ENCODE data around the gene ZYX.

The ZYX gene
- 88.7 to 117 reads per million in 2 donors for total RNA-seq

DNA sequence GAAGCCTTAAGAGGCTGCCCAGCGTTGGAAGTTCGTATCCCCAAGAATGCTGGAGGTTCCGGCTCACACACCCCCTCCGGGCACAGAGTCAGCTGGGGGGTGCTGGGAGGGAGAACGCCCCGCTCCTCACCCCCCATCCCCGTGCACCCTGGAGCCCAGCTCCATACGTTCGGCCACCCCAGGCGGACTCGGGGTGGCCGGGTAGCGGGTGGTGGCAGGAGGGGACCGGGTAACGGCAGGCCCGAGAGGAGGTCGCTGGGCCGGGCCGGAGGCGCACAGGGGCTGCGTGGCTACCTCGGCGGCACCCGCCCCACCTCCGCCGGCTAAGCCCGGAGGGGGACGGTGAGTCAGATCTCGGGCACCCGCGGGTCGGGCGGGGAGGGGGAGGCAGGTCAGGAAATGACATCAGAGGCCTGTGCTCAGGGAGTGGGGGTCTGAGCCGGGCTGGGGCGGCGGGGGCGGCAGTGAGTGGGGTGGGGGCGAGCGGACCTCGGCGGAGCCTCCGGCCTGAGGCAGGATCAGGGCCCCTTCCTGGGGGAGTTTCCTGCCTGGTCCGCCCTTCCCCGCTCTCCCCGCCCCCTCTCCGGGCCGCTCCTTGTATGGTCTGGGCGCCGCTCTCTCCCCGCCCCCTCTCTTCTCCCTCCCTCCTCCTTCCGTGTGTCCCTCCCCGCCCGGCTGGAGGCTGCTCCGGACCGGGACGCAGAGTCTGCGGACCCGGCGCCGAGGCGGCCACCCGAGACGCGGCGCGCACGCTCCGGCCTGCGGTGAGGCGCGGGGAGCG, at the start of gene ZYX:
ZYX (plus strand) TSS at position 700 of the 781 bp plus-strand sequence. CDS start 227 bp downstream, outside the sequence.
- DNase-seq, result peak; percentile 79

GRCh38 chr7:143334244-143334643, 46.9 kb upstream of the ZYX start:
- DNase-seq, result no peak

DNA sequence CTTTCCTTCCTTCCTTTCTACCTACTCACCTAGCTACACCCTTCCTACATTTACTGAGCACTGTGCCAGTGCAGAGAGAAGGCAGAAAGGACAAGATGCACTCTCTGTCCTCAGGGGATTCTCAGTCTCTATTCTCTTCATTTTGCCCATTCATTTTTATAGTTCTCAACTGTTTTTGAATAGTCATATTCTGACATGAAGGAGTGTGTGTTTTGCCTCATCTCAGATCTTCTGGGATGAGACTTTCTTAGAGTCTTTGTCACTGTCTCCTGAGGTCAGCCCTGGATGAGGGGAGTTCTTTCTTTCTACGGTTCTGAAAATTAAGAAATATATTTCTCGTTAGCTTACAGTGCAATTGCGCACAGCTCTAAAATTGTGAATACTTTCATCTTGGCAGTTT, 43.9 kb upstream of the ZYX start:
- DNase-seq, result no peak

GRCh38 chr7:143341842-143342241, 39.3 kb upstream of the ZYX start:
- DNase-seq, result no peak

DNA sequence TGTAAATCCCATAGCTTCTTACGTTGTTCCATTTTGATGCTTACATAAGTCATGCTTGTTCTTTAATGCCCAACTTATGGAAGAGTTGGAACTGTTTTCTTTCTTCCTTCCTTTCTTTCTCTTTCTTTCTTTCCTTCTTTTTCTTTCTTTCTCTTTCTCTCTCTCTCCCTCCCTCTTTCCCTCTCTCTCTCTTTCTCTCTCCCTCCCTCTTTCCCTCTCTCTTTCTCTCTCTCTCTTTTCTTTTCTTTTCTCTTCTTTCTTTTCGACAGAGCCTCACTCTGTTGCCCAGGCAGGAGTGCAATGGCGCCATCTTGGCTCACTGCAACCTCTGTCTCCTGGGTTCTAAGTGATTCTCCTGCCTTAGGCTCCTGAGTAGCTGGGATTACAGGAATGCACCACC, 37.5 kb upstream of the ZYX start:
- DNase-seq, result no peak

GRCh38 chr7:143345428-143345900, 35.7 kb upstream of the ZYX start:
- DNase-seq, result peak; percentile 41

DNA sequence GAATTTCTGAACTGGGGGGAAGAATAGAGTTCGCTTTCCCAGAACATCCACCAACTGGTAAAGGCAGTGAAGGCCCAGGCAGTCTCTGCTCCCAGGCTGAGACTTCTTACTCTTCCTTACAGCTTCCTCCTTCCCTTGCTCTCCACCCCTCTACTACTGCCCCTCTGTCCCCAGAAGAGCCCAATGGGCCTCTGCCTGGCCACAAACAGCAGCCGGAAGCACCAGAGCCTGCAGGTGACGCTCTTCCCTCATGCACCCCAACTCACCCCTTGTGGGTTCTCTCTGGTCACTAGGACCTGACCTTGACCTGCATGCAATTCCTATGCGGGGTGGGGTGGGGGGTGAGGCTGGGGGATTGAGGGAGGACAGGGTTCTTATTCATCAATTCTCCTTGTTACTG, 35.1 kb upstream of the ZYX start:
- DNase-seq, result no peak

GRCh38 chr7:143347950-143348349, 33.2 kb upstream of the ZYX start:
- no peak for DNase-seq

DNA sequence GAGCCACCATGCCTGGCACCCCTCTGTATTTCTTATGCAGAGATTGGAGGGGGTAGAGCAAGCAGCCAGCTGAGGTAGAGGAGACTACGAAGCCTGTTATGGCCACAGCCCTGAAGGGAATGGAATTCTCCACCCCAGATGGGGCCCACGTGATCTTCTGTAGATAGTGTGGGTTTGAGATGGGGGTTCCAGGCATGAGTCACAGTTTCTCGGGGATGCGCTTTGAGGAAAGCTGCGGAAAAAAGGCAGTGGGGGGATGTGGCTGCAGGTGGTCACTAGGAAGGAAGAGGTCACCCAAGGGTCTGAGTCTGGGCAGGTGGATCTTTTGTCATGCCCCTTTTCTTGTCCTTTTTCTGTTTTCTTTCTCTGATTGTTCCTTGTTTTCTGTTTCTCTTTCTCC, 30.1 kb upstream of the ZYX start:
- DNase-seq, result no peak

GRCh38 chr7:143351574-143351973, 29.6 kb upstream of the ZYX start:
- DNase-seq, result no peak

DNA sequence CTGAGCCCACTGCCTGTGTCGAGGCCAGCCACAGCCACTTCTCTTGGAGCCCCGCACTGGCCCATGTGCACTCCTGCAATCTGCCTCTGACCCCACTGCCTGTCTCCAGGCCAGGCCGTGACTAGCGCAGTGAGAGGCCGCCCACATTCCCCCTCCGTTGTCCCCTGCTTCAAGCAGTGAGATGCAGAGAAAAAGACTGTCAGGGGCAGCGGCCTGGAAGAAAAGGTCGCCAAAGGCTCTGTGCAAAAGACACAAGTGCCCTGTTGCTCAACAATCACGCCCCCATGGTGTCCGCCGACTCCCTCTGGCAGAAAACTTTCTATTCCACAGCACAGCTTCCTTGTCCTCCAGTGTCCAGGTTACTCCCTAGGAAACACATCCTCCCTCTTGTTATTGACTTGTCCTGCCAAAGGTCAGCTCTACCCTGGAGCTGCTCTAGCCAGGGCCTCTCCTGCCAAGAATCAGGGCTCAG, 28.6 kb upstream of the ZYX start:
- DNase-seq, result no peak

- DNase-seq, result no peak
These were observed 26.8 kb upstream of the ZYX start for GRCh38 chr7:143354376-143354775.

DNA sequence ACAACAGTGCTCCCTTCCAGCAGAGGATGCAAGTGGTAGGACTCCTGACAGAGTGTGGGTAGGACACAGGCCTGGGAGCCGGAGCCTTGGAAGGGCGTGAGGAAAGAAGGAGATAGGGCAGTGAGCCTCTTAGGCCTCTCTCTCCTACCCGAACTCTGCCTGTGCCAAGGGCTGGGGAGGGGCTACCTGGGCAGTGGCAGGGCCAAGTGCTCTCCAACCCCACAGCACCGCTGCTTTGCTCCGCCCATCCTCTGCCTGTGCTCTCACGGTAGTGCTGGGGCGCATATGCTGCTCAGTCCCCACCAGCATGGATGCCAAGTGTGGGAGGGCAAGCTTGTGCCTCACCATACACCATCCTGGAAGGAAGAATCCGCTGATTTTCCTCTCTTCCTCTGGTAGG, 26.2 kb upstream of the ZYX start:
- DNase-seq, result no peak

DNA sequence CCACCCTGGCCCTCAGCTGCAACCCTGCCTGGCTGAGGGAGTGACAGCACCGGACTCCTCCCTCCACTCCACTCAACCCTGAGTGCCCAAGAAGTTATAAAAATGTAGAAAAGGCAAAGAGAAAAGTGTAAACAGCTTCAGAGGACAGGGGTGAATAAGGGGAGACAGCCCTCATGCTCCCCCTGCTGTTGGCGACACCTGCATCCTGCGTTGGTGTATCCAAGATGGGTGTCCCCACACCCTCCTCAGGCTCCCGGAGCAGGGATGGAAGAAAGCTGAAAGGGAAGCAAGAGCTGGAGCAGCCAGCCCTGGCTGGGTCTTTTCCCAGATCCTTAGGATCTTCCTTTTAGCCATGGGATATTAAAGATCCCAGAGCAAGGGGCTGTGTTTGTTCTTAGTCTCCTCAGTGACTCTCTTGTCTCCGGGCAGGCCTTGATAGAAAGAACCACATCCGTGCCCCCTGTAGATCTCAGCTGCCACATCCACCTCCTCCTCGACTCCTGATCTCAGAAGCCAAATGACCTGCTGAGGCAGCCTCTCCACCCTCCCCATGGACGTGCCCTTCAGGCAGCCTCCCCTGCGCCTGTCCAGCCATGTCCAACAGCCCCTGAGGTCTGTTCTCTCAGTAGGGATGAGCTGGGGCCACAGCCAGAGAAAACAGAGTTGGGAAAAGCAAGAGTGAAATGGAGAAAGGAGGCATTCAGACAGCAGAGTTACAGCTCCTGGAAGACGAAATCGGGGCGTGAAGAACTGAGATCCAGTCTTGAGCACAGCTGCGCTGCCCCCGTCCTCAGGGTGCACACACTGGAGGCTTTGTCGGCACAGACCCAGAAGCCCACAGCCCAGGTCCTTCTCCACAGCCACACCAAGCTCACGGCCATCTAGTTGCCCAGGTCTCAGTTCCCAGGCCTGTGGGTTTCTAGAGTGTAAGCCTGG, 25.4 kb upstream of the ZYX start:
- DNase-seq, result no peak

DNA sequence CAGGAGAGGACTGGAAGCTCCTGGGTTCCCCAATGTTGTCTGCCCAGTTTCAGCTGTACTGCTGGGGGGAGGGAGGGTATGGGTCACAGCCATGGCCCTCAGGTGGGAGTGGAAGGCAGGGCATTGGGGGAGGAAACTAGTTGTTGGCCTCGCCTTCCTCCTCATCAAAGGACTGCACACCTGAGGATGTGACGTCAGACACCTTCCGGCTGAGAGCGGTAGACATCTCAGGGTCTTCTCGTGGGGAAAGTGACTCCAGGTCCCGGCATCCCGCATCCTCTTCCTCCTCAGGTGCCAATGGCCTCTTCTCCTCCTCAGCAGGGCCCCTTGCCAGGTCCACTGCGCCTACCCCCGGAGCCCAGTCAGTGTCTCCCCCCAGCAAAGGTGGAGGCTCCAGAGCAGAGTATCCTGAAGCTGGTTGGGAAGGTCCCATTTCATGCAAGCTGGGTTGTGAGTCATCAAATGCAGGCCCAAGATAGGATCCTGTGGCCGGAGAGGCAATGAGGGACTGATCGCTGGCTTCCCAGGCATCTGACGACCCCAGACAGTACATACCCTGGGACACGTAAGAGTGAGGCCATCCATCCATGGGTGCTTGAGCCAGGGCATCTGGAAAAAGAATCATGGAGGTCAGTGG, 24.6 kb upstream of the ZYX start:
- no peak for DNase-seq

- no peak for DNase-seq
These were observed 22.5 kb upstream of the ZYX start for GRCh38 chr7:143358626-143359025.

- no peak for DNase-seq
These were observed 21.3 kb upstream of the ZYX start for GRCh38 chr7:143359771-143360353.

GRCh38 chr7:143360788-143361551, 20.2 kb upstream of the ZYX start:
- DNase-seq, result no peak

GRCh38 chr7:143361552-143362130, 19.5 kb upstream of the ZYX start:
- no peak for DNase-seq

- DNase-seq, result peak; percentile 30
These were observed 18.8 kb upstream of the ZYX start, which contains the start of gene FAM131B for GRCh38 chr7:143362131-143363015. FAM131B (minus strand) TSS chr7:143362713; CDS start chr7:143362603, 110 bp downstream.
